ENCODE results near the gene MGAT3.

The MGAT3 gene

DNA sequence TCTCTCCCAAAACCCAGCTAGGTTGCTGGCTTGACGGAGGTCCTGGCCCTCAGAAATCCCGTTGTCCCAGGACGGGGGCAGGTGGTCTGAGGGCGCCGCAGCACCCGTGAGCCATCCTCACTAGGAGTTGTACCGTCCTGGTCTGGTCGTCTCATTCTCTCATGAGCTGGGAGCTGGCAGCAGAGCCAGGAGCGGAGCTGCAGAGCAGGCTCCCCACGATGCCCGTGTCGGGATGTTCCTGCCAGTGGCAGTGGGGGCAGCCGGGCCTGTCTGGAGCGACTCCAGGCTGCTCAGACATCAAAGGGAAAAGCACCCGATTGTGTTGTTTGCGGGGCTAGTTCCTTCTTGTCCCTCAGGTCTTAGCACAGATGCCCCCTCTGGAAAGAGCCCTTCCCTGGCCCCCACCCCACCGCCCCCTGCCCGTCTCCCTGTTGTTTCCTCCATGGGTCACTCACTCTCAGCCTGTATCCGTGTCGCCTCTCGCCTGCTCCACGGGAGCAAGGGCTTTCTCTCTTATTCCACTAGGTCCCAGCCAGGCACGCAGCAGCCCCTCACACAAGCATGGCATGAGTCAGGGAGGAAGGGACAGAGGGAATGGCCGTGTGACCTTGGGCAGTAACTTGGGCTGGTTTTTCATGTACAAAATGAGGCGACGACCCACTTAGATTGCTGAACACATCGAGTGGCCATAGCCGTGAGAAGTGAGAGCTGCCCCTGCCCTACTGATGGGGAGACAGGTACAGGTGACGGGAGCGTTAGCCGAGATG is 23.2 kb upstream of the MGAT3 start:
- Histone ChIP-seq H3K9ac (ENCODE audit: low read length in 5 of 5) (no peak overlapping the region), H3K4me1 (ENCODE audit: control insufficient read depth in 5 of 5, insufficient read depth in 5 of 5, low read length in 5 of 5) (peaks cover 4 to 39% (median 22%) of the 10 kb centered on the region in 5 donors), H3K36me3 (ENCODE audit: control insufficient read depth in 5 of 5, insufficient read depth in 5 of 5, low read length in 5 of 5) (peaks cover 0 to 49% (median 36%) of the 10 kb centered on the region in 5 donors), H3K27ac (ENCODE audit: low read depth, low read length) (no peak overlapping the region), H3K27me3 (ENCODE audit: control insufficient read depth in 5 of 5, insufficient read depth in 4 of 5, low read length in 5 of 5) (peaks cover 0 to 5% (median 0%) of the 10 kb centered on the region in 5 donors), H3K9me3 (ENCODE audit: control insufficient read depth in 5 of 5, low read length in 5 of 5) (no peaks in the 10 kb centered on the region), H3K4me3 (ENCODE audit: low read depth in 1 of 5, low read length in 5 of 5) (no peak overlapping the region)

DNA sequence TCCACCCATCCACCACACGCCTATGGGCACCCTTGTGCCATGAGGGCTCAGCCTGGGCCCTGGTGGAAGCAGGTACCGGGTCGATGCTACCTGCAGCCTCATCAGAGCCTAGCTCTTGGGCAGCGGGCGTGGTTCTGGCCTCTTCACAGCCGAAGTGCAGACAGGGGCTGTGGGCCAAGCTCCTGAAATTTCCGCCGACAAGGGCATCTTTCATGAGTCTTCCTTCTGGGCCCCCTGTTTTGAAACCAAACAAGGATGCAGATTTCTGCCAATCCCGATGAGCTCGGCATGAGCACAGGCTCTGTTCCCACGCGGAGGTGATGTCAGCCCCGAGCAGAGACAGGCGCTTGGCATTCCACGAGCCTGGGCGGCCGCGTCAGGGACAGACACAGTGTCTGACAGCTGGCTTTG is 22.6 kb upstream of the MGAT3 start:
- Histone ChIP-seq H3K27me3 (ENCODE audit: control insufficient read depth in 5 of 5, insufficient read depth in 4 of 5, low read length in 5 of 5) (peaks cover 0 to 7% (median 0%) of the 10 kb centered on the region in 5 donors), H3K4me3 (ENCODE audit: low read depth in 1 of 5, low read length in 5 of 5) (no peak overlapping the region), H3K36me3 (ENCODE audit: control insufficient read depth in 5 of 5, insufficient read depth in 5 of 5, low read length in 5 of 5) (peaks cover 0 to 43% (median 30%) of the 10 kb centered on the region in 5 donors), H3K4me1 (ENCODE audit: control insufficient read depth in 5 of 5, insufficient read depth in 5 of 5, low read length in 5 of 5) (peaks cover 4 to 39% (median 22%) of the 10 kb centered on the region in 5 donors), H3K27ac (ENCODE audit: low read depth, low read length) (no peak overlapping the region), H3K9me3 (ENCODE audit: control insufficient read depth in 5 of 5, low read length in 5 of 5) (no peaks in the 10 kb centered on the region), H3K9ac (ENCODE audit: low read length in 5 of 5) (no peak overlapping the region)

DNA sequence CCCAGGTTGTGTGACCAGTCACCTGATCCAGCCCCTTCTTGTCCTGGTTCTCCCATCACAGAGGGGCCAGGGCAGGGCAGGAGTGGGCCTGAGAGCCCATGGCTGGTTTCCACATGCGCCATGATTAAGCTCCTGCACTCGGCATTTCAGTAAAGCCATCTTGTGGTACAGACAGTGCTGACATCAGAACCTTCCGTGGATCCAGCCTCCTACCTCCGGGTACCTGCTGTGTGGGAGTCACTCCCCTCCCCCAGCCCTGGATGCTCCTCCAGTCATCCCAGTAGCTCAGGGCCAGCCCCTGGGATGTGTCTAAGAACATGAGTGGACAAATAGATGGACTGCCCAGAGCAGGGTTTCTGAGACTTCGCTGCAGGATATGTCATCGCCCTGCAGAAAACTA is 22.1 kb upstream of the MGAT3 start:
- no peak overlapping the region for H3K27ac ChIP-seq (ENCODE audit: low read depth, low read length)
- no peak overlapping the region for H3K4me3 ChIP-seq (ENCODE audit: low read depth in 1 of 5, low read length in 5 of 5)
- H3K36me3 ChIP-seq (ENCODE audit: control insufficient read depth in 5 of 5, insufficient read depth in 5 of 5, low read length in 5 of 5): peaks cover 0 to 41% (median 29%) of the 10 kb centered on the region in 5 donors
- no peaks in the 10 kb centered on the region for H3K9me3 ChIP-seq (ENCODE audit: control insufficient read depth in 5 of 5, low read length in 5 of 5)
- peaks cover 0 to 7% (median 0%) of the 10 kb centered on the region in 5 donors for H3K27me3 ChIP-seq (ENCODE audit: control insufficient read depth in 5 of 5, insufficient read depth in 4 of 5, low read length in 5 of 5)
- H3K4me1 ChIP-seq (ENCODE audit: control insufficient read depth in 5 of 5, insufficient read depth in 5 of 5, low read length in 5 of 5): peaks cover 4 to 39% (median 22%) of the 10 kb centered on the region in 5 donors
- no peak overlapping the region for H3K9ac ChIP-seq (ENCODE audit: low read length in 5 of 5)

DNA sequence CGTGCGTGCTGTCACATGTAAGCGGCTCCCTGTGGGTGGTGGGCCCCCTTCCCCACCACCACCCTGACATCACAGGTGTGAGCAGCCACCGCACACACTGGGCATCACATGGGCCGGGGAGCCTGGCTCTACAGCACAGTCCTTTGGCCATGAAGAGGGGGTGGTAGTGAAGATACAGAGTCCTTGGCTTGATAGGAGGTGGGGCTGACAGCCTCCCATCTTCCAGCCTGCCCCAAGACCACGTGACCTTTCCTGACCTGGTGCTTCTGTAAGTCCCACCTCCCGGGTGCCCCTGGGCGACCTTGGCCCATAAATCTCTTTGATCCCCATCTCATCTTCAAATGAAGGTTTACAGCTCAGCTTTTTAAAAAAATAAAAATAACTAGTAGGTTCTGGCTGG is 21.2 kb upstream of the MGAT3 start:
- no peak overlapping the region for H3K4me3 ChIP-seq (ENCODE audit: low read depth in 1 of 5, low read length in 5 of 5)
- peaks cover 4 to 33% (median 22%) of the 10 kb centered on the region in 5 donors for H3K4me1 ChIP-seq (ENCODE audit: control insufficient read depth in 5 of 5, insufficient read depth in 5 of 5, low read length in 5 of 5)
- H3K27ac ChIP-seq (ENCODE audit: low read depth, low read length): no peak overlapping the region
- H3K9me3 ChIP-seq (ENCODE audit: control insufficient read depth in 5 of 5, low read length in 5 of 5): no peaks in the 10 kb centered on the region
- peaks cover 0 to 32% (median 20%) of the 10 kb centered on the region in 5 donors for H3K36me3 ChIP-seq (ENCODE audit: control insufficient read depth in 5 of 5, insufficient read depth in 5 of 5, low read length in 5 of 5)
- H3K27me3 ChIP-seq (ENCODE audit: control insufficient read depth in 5 of 5, insufficient read depth in 4 of 5, low read length in 5 of 5): peaks cover 0 to 7% (median 0%) of the 10 kb centered on the region in 5 donors
- no peak overlapping the region for H3K9ac ChIP-seq (ENCODE audit: low read length in 5 of 5)

DNA sequence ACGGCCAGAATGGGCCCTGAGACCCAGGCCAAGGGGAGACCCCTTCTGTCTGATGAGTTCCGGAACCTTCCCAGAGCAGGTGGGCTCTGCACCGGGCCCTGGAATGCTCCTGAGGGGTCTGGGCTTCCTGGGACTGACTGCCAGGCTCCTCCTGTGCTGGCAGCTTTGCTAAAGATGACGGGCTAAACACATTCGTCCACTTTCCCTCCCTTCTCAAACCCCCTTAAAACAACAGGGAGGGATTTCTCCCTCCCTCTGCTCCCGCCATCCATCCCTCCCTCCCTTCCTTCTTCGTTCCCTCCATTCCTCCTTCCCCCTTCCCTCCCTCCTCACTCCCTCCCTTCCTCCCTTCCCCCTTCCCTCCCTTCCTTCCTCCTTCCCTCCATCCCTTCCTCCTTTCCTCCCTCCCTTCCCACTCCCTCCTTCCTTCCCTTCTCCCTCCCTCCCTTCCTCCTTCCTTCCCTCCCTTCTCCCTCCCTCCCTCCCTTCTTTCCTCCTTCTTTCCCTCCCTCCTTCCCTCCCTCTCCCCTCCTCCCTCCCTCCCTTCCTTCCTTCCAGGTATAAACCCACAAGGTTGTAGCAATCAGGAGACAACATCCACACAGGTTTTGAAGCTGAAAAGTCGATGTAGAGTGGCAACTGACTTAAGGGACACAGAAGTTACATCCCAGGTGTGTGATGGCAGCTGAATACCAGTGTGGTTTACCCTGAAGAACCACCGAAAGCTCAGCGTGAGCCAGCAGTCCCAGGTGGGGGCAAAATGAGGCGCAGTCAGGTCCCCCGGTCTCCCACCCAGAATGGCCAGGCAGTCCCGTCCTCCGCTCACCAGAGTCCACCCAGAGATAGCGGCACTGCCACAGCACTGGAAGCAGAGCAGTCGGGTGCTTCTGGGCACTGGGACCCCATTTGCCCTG is 18.8 kb upstream of the MGAT3 start:
- peak overlapping the region in 3 of 5 donors; percentile 47 to 56 (median 49) for H3K9ac ChIP-seq (ENCODE audit: low read length in 5 of 5)

DNA sequence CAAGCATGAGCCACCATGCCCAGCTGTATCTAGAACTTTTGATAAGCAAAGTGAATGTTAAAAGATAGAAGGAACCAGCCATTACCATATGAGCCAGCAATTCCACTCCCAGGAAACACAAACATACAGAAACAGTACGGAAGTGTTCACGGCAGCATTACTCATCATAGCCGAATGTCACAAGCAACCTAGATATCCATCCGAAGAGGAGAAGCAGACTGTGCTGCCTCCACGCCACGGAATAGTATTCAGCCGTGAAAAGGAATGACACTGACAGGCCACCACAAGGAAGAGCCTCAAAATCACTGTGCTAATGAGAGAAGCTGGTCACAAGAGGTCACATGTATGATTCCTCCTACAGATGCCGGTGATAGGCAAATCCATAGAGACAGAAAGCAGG is 17.6 kb upstream of the MGAT3 start:
- Histone ChIP-seq H3K4me3 (ENCODE audit: low read depth in 1 of 5, low read length in 5 of 5) (no peak overlapping the region), H3K36me3 (ENCODE audit: control insufficient read depth in 5 of 5, insufficient read depth in 5 of 5, low read length in 5 of 5) (peaks cover 0 to 5% (median under 1%) of the 10 kb centered on the region in 5 donors), H3K9ac (ENCODE audit: low read length in 5 of 5) (no peak overlapping the region), H3K4me1 (ENCODE audit: control insufficient read depth in 5 of 5, insufficient read depth in 5 of 5, low read length in 5 of 5) (peaks cover 2 to 12% (median 10%) of the 10 kb centered on the region in 5 donors), H3K9me3 (ENCODE audit: control insufficient read depth in 5 of 5, low read length in 5 of 5) (no peaks in the 10 kb centered on the region), H3K27ac (ENCODE audit: low read depth, low read length) (no peak overlapping the region), H3K27me3 (ENCODE audit: control insufficient read depth in 5 of 5, insufficient read depth in 4 of 5, low read length in 5 of 5) (peaks cover 0 to 10% (median 0%) of the 10 kb centered on the region in 5 donors)

More for the DNA sequence above, 18.8 kb upstream of the MGAT3 start:
- Histone ChIP-seq H3K4me3 (ENCODE audit: low read depth in 1 of 5, low read length in 5 of 5) (peak overlapping the region in 3 of 5 donors; percentile 40 to 47 (median 47)), H3K36me3 (ENCODE audit: control insufficient read depth in 5 of 5, insufficient read depth in 5 of 5, low read length in 5 of 5) (peaks cover 0 to 9% (median 8%) of the 10 kb centered on the region in 5 donors), H3K4me1 (ENCODE audit: control insufficient read depth in 5 of 5, insufficient read depth in 5 of 5, low read length in 5 of 5) (peaks cover 2 to 12% (median 10%) of the 10 kb centered on the region in 5 donors), H3K27me3 (ENCODE audit: control insufficient read depth in 5 of 5, insufficient read depth in 4 of 5, low read length in 5 of 5) (peaks cover 0 to 7% (median 0%) of the 10 kb centered on the region in 5 donors), H3K27ac (ENCODE audit: low read depth, low read length) (no peak overlapping the region), H3K9me3 (ENCODE audit: control insufficient read depth in 5 of 5, low read length in 5 of 5) (no peaks in the 10 kb centered on the region)

DNA sequence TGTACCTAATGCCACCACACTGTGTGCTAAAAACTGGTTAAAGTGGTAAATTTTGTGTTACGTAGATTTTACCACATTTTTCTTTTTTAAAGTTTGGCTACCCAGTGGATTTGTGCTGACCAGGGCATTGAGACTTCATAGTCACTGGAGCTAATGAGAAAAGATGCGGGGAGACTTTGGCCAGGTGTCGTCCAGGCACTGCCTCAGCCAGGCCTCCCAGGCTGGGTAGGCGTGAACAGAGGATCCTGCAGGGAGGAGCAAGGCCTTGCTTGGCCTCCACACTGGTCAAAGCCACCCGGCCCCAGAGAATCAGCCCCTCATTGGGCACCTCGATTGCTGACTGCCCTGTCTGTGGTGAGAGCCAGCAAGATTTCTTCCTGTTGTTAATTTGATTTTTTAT is 13.4 kb upstream of the MGAT3 start:
- Histone ChIP-seq H3K4me3 (ENCODE audit: low read depth in 1 of 5, low read length in 5 of 5) (no peak overlapping the region), H3K27ac (ENCODE audit: low read depth, low read length) (no peak overlapping the region)

DNA sequence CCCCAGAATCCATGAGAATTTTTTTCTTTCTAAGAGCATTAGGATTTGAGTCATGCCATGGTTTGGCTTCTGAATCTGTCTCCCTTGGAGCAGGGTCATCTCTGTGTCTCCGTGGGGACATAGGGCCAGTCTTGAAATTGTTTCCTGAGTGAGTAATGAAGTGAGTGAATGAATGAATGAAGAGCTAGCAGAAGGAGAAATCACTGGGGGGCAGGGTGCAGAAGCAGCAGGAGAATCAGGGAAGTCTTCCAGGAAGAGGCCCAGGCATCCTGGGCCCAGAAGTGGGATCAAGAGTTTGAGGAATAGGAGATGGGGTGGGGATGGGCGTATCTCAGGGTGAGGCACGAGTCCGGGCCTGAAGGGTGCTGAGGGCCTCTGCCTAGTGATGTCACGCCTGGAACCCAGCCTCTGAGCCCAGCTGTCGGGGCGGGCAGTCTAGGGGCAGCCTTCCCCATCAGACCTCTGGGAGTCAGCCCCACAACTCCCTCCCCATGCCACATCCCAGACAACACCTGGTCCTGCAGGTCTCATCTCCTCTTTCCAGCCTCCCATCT is 12.5 kb upstream of the MGAT3 start:
- no peaks in the 10 kb centered on the region for H3K9me3 ChIP-seq (ENCODE audit: control insufficient read depth in 5 of 5, low read length in 5 of 5)
- H3K36me3 ChIP-seq (ENCODE audit: control insufficient read depth in 5 of 5, insufficient read depth in 5 of 5, low read length in 5 of 5): no peaks in the 10 kb centered on the region
- H3K4me1 ChIP-seq (ENCODE audit: control insufficient read depth in 5 of 5, insufficient read depth in 5 of 5, low read length in 5 of 5): no peaks in the 10 kb centered on the region
- no peak overlapping the region for H3K4me3 ChIP-seq (ENCODE audit: low read depth in 1 of 5, low read length in 5 of 5)
- no peak overlapping the region for H3K9ac ChIP-seq (ENCODE audit: low read length in 5 of 5)
- peaks cover 0 to 5% (median 3%) of the 10 kb centered on the region in 5 donors for H3K27me3 ChIP-seq (ENCODE audit: control insufficient read depth in 5 of 5, insufficient read depth in 4 of 5, low read length in 5 of 5)
- no peak overlapping the region for H3K27ac ChIP-seq (ENCODE audit: low read depth, low read length)

More for the DNA sequence above, 13.4 kb upstream of the MGAT3 start:
- no peaks in the 10 kb centered on the region for H3K9me3 ChIP-seq (ENCODE audit: control insufficient read depth in 5 of 5, low read length in 5 of 5)
- H3K27me3 ChIP-seq (ENCODE audit: control insufficient read depth in 5 of 5, insufficient read depth in 4 of 5, low read length in 5 of 5): peaks cover 0 to 8% (median 3%) of the 10 kb centered on the region in 5 donors
- no peak overlapping the region for H3K9ac ChIP-seq (ENCODE audit: low read length in 5 of 5)
- H3K36me3 ChIP-seq (ENCODE audit: control insufficient read depth in 5 of 5, insufficient read depth in 5 of 5, low read length in 5 of 5): no peaks in the 10 kb centered on the region
- H3K4me1 ChIP-seq (ENCODE audit: control insufficient read depth in 5 of 5, insufficient read depth in 5 of 5, low read length in 5 of 5): no peaks in the 10 kb centered on the region

DNA sequence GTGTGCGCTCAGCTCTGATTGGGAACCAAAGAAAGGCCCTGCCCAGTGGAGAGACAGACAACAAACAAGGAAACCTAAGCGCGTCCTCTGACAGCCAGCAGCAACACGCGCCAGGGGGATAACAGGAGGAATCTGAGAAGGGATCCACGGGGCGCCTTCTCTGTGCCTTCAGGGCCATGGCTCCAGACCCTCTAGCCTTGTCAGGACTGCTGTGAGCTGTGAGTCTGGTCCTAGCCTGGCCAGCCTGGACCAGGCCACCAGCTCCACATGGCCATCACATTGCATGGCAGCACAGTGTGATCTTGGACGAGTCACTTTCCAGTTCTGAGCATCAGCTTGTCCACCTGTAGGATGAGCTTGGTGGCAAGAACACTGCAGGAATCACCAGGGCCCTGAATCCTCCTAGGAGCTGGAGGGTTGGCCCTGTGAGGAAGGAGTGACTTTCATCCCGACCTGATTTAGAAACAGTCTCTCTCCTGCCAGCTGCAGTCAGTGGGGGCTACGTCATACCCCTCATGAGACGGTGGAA is 11.8 kb upstream of the MGAT3 start:
- Histone ChIP-seq H3K4me3 (ENCODE audit: low read depth in 1 of 5, low read length in 5 of 5) (no peak overlapping the region), H3K4me1 (ENCODE audit: control insufficient read depth in 5 of 5, insufficient read depth in 5 of 5, low read length in 5 of 5) (no peaks in the 10 kb centered on the region), H3K9ac (ENCODE audit: low read length in 5 of 5) (no peak overlapping the region), H3K27me3 (ENCODE audit: control insufficient read depth in 5 of 5, insufficient read depth in 4 of 5, low read length in 5 of 5) (peaks cover 0 to 5% (median 3%) of the 10 kb centered on the region in 5 donors), H3K27ac (ENCODE audit: low read depth, low read length) (no peak overlapping the region), H3K36me3 (ENCODE audit: control insufficient read depth in 5 of 5, insufficient read depth in 5 of 5, low read length in 5 of 5) (no peaks in the 10 kb centered on the region), H3K9me3 (ENCODE audit: control insufficient read depth in 5 of 5, low read length in 5 of 5) (no peaks in the 10 kb centered on the region)

Measured in subcutaneous abdominal adipose tissue (tissue), 5 donors.